Activated CD4-positive, alpha-beta T cell treated with anti-CD3 and anti-CD28 coated beads for 24 hours (primary cell): ENCODE results near the gene INKA2.

Experiments used
- DNase-seq, 2 donors: peaks; one replicate each; pipeline ENCODE4 v3.0.0-alpha.2; 2020; ENCODE audit warnings: low read depth in 2 of 2

INKA2 gene

GRCh38 chr1:111733183-111733991, 5.8 kb downstream of the INKA2 start:
- DNase-seq, result no peak

GRCh38 chr1:111732718-111733117, 6.5 kb downstream of the INKA2 start:
- no peak for DNase-seq

GRCh38 chr1:111731956-111732355, 7.2 kb downstream of the INKA2 start:
- DNase-seq, result no peak

- no peak for DNase-seq
These were observed 8.5 kb downstream of the INKA2 start for GRCh38 chr1:111730706-111731105.

GRCh38 chr1:111729946-111730681, 9.1 kb downstream of the INKA2 start:
- no peak for DNase-seq

- DNase-seq, result no peak
These were observed 9.8 kb downstream of the INKA2 start for GRCh38 chr1:111729271-111729921.

- DNase-seq, result no peak
These were observed 12.1 kb downstream of the INKA2 start for GRCh38 chr1:111727056-111727455.

GRCh38 chr1:111725192-111725591, 14.0 kb downstream of the INKA2 start:
- no peak for DNase-seq

- DNase-seq, result no peak
These were observed 15.3 kb downstream of the INKA2 start for GRCh38 chr1:111723871-111724270.

GRCh38 chr1:111723091-111723806, 15.9 kb downstream of the INKA2 start:
- DNase-seq, result no peak

GRCh38 chr1:111720977-111721786, 18.0 kb downstream of the INKA2 start:
- DNase-seq, result no peak

GRCh38 chr1:111720274-111720976, 18.8 kb downstream of the INKA2 start:
- no peak for DNase-seq

GRCh38 chr1:111719674-111720132, 19.5 kb downstream of the INKA2 start:
- no peak for DNase-seq

- DNase-seq, result no peak
These were observed 20.1 kb downstream of the INKA2 start for GRCh38 chr1:111719135-111719534.

GRCh38 chr1:111717450-111717849, 21.7 kb downstream of the INKA2 start:
- no peak for DNase-seq

GRCh38 chr1:111716333-111716732, 22.9 kb downstream of the INKA2 start:
- DNase-seq, result no peak

GRCh38 chr1:111709986-111710385, 29.2 kb downstream of the INKA2 start:
- no peak for DNase-seq

GRCh38 chr1:111707906-111708305, 31.3 kb downstream of the INKA2 start:
- DNase-seq, result no peak

- DNase-seq, result no peak
These were observed 32.3 kb downstream of the INKA2 start for GRCh38 chr1:111706921-111707320.

- no peak for DNase-seq
These were observed 33.4 kb downstream of the INKA2 start for GRCh38 chr1:111705841-111706240.
